HUES64 (cell line): ENCODE measurements around the gene SLC39A11.
"Not testable (repeated sequence)": the region's sequence is repeated elsewhere in the genome, so short reads cannot be mapped to it uniquely, and the experiment has no call there.

Source experiments
- H3K27ac ChIP-seq: 2 replicates; pipeline ENCODE4 v1.7.0; 2013; ENCODE audit warnings: low read depth, low read length, inconsistent platforms
- H3K27me3 ChIP-seq: 2 replicates; pipeline ENCODE4 v1.6.1; 2013; ENCODE audit warnings: mild to moderate bottlenecking, low read length; ENCODE audit not compliant: insufficient read depth
- H3K36me3 ChIP-seq: 2 replicates; pipeline ENCODE4 v1.6.1; 2013; ENCODE audit warnings: mild to moderate bottlenecking, low read length; ENCODE audit not compliant: insufficient read depth
- H3K4me1 ChIP-seq: 2 replicates; pipeline ENCODE4 v1.6.1; 2013; ENCODE audit warnings: mild to moderate bottlenecking, low read length, moderate library complexity; ENCODE audit not compliant: insufficient read depth
- H3K4me3 ChIP-seq: 2 replicates; pipeline ENCODE4 v1.5.1; 2013; ENCODE audit warnings: mild to moderate bottlenecking, low read length, moderate library complexity
- H3K9ac ChIP-seq: 2 replicates; pipeline ENCODE4 v1.6.1; 2013; ENCODE audit warnings: mild to moderate bottlenecking, low read depth, low read length
- H3K9me3 ChIP-seq: 2 replicates; pipeline ENCODE4 v1.6.1; 2013; ENCODE audit warnings: low read depth, low read length; ENCODE audit not compliant: insufficient read depth
- WGBS: fragments of 150-250, 120-280 bp; methylation state at CpG from one replicate; pipeline ENCODE4 v1.1.7; 2013; ENCODE audit warnings: missing lambda C conversion rate; 5-methylcytosine and 5-hydroxymethylcytosine counted together

Gene SLC39A11

GRCh38 chr17:72903522-72903921 is 189.0 kb downstream of the SLC39A11 start:
- H3K4me1 ChIP-seq, result no peaks in the 10 kb centered on the region
- no peaks in the 10 kb centered on the region for H3K36me3 ChIP-seq
- no peaks in the 10 kb centered on the region for H3K27me3 ChIP-seq
- no peaks in the 10 kb centered on the region for H3K9me3 ChIP-seq
- no peak overlapping the region for H3K27ac ChIP-seq
- 69% methylated on average over 4 of the region's 4 CpGs for WGBS
- H3K9ac ChIP-seq, result no peak overlapping the region
- no peak overlapping the region for H3K4me3 ChIP-seq

DNA sequence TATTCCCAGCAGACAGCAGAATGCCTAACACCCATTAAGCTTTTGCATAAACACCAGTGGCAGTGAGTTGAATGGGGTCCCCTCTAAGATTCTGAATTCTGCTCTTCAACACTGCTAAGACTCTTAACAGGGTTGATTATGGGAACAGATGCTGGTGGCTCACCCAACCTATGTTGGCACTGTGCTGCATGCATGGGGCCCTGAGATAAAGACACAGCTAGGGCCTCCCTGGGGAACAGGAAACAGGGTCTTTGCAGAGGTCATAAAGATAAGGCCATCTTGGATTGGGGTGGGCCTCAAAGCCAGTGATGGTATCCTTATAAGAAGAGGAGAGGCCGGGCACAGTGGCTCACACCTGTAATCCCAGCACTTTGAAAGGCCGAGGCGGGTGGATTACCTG is 190.8 kb downstream of the SLC39A11 start:
- no peak overlapping the region for H3K27ac ChIP-seq
- no peak overlapping the region for H3K9ac ChIP-seq
- H3K4me3 ChIP-seq, result no peak overlapping the region
- H3K27me3 ChIP-seq, result no peaks in the 10 kb centered on the region
- no peaks in the 10 kb centered on the region for H3K36me3 ChIP-seq
- no peaks in the 10 kb centered on the region for H3K4me1 ChIP-seq
- H3K9me3 ChIP-seq, result no peaks in the 10 kb centered on the region
- 95% methylated on average over 3 of the region's 3 CpGs for WGBS

DNA sequence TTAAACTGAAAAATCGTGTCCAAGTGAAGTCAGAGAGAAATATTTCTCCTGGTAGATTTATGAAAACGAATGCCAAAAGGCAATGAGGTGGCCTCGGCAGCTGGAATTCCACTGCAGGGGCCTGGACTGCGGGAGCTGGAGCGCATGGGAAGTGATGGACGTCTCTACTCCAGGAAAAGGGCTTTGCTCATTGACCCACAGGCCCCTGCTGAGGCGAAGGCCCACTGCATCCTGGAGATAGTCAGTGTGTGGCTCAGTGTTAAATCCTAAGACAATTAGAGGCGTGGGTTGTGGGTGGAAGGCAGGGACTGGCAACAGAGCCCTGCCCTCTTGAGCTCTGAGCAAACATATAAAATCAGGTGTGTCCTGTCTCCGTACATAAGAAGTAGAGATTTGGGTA is 191.4 kb downstream of the SLC39A11 start:
- Histone ChIP-seq H3K36me3 (no peaks in the 10 kb centered on the region), H3K27me3 (no peaks in the 10 kb centered on the region), H3K27ac (no peak overlapping the region), H3K9me3 (no peaks in the 10 kb centered on the region), H3K4me1 (no peaks in the 10 kb centered on the region), H3K9ac (no peak overlapping the region), H3K4me3 (no peak overlapping the region)
- 74% methylated on average over 9 of the region's 9 CpGs for WGBS

DNA sequence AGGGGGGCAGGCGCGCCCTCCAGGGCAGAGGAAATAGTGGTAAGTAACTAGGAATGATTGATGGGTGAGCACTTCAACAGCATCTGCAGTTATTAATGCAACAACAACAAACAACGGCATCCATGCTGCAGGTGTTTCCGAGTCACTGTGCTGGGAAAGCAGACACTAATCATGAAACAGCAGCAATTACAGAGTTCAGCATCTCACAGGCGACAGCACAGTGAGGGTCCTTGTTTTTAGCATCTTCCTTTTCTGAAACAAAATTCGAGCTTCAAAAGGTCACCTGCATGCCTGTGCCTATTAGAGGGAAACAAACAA is 191.9 kb downstream of the SLC39A11 start:
- H3K27me3 ChIP-seq, result no peaks in the 10 kb centered on the region
- H3K4me3 ChIP-seq, result no peak overlapping the region
- no peak overlapping the region for H3K9ac ChIP-seq
- no peaks in the 10 kb centered on the region for H3K36me3 ChIP-seq
- H3K4me1 ChIP-seq, result no peaks in the 10 kb centered on the region
- H3K9me3 ChIP-seq, result no peaks in the 10 kb centered on the region
- WGBS, result 78% methylated on average over 6 of the region's 6 CpGs
- H3K27ac ChIP-seq, result no peak overlapping the region

GRCh38 chr17:72898725-72899124 is 193.8 kb downstream of the SLC39A11 start:
- no peaks in the 10 kb centered on the region for H3K27me3 ChIP-seq
- no peaks in the 10 kb centered on the region for H3K4me1 ChIP-seq
- no peak overlapping the region for H3K27ac ChIP-seq
- WGBS, result 95% methylated on average over 9 of the region's 9 CpGs
- no peak overlapping the region for H3K4me3 ChIP-seq
- no peaks in the 10 kb centered on the region for H3K36me3 ChIP-seq
- H3K9ac ChIP-seq, result no peak overlapping the region
- H3K9me3 ChIP-seq, result no peaks in the 10 kb centered on the region

GRCh38 chr17:72896288-72896687 is 196.2 kb downstream of the SLC39A11 start:
- H3K4me3 ChIP-seq, H3K27me3 ChIP-seq, H3K27ac ChIP-seq, H3K36me3 ChIP-seq, H3K9ac ChIP-seq, H3K9me3 ChIP-seq, H3K4me1 ChIP-seq: not testable (repeated sequence)
- WGBS, result 92% methylated on average over 7 of the region's 7 CpGs

DNA sequence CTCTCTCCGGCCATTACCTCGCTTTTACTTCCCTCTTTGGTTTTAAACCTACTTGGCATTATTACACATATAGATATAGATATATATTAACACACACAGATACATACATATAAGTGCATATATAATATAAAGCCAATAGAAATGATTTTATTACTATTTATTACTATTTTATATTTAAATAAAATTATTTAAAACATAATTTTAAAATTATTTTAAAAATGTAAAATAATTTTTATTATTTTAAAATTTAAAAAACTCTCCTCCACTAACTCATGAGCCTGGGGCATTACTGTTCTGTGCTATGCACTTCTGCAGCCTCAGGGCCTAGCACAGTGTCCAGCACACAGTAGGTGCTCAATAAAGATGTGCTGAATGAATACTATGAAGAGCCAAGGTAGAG is 200.9 kb downstream of the SLC39A11 start:
- Histone ChIP-seq H3K36me3 (no peaks in the 10 kb centered on the region), H3K27ac (no peak overlapping the region), H3K9ac (no peak overlapping the region), H3K9me3 (no peaks in the 10 kb centered on the region), H3K4me1 (no peaks in the 10 kb centered on the region), H3K27me3 (no peaks in the 10 kb centered on the region), H3K4me3 (no peak overlapping the region)
- 100% methylated on average over 2 of the region's 2 CpGs for WGBS

- WGBS, result 89% methylated on average over 2 of the region's 2 CpGs
- H3K36me3 ChIP-seq, result no peaks in the 10 kb centered on the region
- no peak overlapping the region for H3K27ac ChIP-seq
- H3K9me3 ChIP-seq, result no peaks in the 10 kb centered on the region
- no peak overlapping the region for H3K9ac ChIP-seq
- no peaks in the 10 kb centered on the region for H3K4me1 ChIP-seq
- H3K4me3 ChIP-seq, result no peak overlapping the region
- no peaks in the 10 kb centered on the region for H3K27me3 ChIP-seq
Observed at GRCh38 chr17:72890711-72891110, 201.8 kb downstream of the SLC39A11 start.

DNA sequence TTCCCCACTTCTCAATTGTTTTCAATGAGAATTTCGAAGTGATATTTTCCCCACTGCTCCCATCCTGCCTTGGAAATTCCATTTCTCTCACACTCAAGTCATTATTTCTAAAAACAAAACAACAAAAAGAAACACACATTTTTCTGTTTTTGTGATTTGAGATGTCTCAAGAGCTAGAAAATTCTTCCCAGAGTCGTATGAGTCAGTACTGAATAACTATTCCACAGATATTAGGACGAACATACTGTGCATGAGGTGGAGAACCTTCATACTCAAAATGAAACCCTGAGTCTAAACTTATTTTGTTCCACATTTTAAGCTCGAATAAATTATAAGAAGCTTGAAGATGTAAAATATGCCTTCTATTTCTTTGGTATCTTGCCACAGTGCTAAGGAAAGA is 204.6 kb downstream of the SLC39A11 start:
- 90% methylated on average over 2 of the region's 4 CpGs for WGBS
- Histone ChIP-seq H3K4me3 (no peak overlapping the region), H3K27ac (no peak overlapping the region), H3K36me3 (no peaks in the 10 kb centered on the region), H3K4me1 (no peaks in the 10 kb centered on the region), H3K9ac (no peak overlapping the region), H3K9me3 (no peaks in the 10 kb centered on the region), H3K27me3 (no peaks in the 10 kb centered on the region)

DNA sequence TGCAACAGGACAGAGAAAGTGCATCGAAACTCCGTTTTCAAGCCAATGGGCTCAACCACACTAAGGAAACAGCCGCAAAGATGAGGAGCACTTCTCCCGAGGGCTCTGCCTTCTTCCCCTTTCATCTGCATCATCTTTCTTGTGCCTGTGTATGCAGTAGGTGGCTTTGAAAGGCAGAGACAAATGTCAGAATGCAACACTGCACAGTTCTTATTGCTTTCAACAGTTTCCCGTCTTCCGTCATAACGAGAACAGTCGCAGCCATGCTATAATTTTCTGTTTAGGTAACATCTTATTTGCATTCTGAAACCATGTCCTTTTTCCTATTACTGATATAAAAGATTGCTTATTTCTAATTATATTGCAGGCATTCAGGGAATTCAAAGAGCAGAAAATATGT is 205.2 kb downstream of the SLC39A11 start:
- Histone ChIP-seq H3K9me3 (no peaks in the 10 kb centered on the region), H3K27me3 (no peaks in the 10 kb centered on the region), H3K9ac (no peak overlapping the region), H3K36me3 (no peaks in the 10 kb centered on the region), H3K4me1 (no peaks in the 10 kb centered on the region), H3K27ac (no peak overlapping the region), H3K4me3 (no peak overlapping the region)
- WGBS, result 93% methylated on average over 8 of the region's 8 CpGs

DNA sequence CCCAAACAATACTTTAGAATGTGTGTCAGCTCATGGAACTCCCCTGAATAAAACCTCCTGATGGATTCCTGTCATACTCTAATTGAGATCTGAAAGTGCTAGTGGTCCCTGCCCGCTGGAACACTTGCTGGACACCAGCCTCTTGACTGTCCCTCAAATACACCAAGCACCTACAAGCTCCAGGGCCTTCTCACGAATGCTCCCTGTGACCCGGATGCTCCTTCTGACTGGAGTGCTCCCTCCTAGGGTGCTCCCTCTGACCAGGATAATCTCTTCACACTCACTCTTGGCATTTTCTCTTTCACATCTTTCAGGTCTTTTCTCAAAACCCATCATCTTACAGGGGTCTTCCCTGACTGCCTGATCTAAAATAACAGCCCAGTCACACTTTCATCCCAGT is 205.9 kb downstream of the SLC39A11 start:
- Histone ChIP-seq H3K9me3 (no peaks in the 10 kb centered on the region), H3K4me1 (no peaks in the 10 kb centered on the region), H3K27me3 (no peaks in the 10 kb centered on the region), H3K36me3 (no peaks in the 10 kb centered on the region), H3K9ac (no peak overlapping the region), H3K4me3 (no peak overlapping the region), H3K27ac (no peak overlapping the region)
- 93% methylated on average over 3 of the region's 3 CpGs for WGBS

DNA sequence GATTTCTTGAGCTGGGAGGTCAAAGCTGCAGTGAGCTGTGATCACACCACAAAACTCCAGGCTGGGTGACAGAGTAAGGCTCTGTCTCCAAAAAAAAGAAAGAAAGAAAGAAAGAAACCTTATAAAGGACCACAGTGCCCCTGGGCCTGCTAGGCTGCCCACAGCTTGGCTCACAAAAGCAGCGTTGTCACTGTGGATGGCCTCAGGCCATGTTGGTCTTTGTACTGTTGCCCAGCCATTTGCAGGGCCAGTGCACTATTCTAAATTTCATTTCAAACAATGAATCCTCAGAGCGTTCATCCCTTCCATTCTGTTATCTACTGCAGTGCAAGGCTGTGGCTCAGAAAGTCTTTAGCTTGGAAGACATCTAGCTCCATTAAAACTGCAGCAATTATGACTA is 208.4 kb downstream of the SLC39A11 start:
- no peak overlapping the region for H3K9ac ChIP-seq
- H3K9me3 ChIP-seq, result 0 out of 2 replicates have a peak, but pooled peaks cover 7% of the 10 kb centered on the region
- H3K36me3 ChIP-seq, result no peaks in the 10 kb centered on the region
- 93% methylated on average over 2 of the region's 2 CpGs for WGBS
- H3K27ac ChIP-seq, result no peak overlapping the region
- no peaks in the 10 kb centered on the region for H3K4me1 ChIP-seq
- H3K4me3 ChIP-seq, result no peak overlapping the region
- H3K27me3 ChIP-seq, result no peaks in the 10 kb centered on the region
